Peyer's patch (tissue), 4 donors: ENCODE measurements around the gene TSG101. TPM values are rescaled to one million over a fixed set of nuclear protein-coding genes. Genes with fewer than 3 reads are reported as not detected.

ENCODE experiments used
- DNase-seq, 3 donors: peaks; one replicate each; pipeline ENCODE4 v3.0.0-alpha.2; 2017 to 2019
- H3K27ac ChIP-seq, 4 donors: fragments of 200-600 bp; sonication (generic); one replicate each; pipeline ENCODE4 v1.5.1; 2016 to 2019
- H3K27me3 ChIP-seq, 2 donors: fragments of 200-600 bp; sonication (generic); one replicate each; pipeline ENCODE4 v1.5.1; 2019
- H3K36me3 ChIP-seq, 3 donors: fragments of 200-600 bp; sonication (generic); one replicate each; pipeline ENCODE4 v1.5.1; 2016 to 2019
- H3K4me1 ChIP-seq, 4 donors: fragments of 200-600 bp; sonication (generic); one replicate each; pipeline ENCODE4 v1.5.1; 2016 to 2019
- H3K4me3 ChIP-seq, 4 donors: fragments of 200-600 bp; sonication (generic); 1 replicate in 3 of 4; 2 replicates in 1 of 4; pipeline ENCODE4 v1.5.1; 2016 to 2019; ENCODE audit warnings: mild to moderate bottlenecking in 1 of 4
- H3K9me3 ChIP-seq, 4 donors: fragments of 200-600 bp; sonication (generic); one replicate each; pipeline ENCODE4 v1.5.1; 2016 to 2019; ENCODE audit warnings: mild to moderate bottlenecking in 1 of 4
- CTCF ChIP-seq, 6 experiments: fragments of 450-650 bp in 4 of 6; fragments of 200-600 bp in 2 of 6; sonication (generic) in 1 of 6; IDR thresholded peaks; one replicate each; pipeline ENCODE4 v1.5.1; 2017 to 2019; ENCODE audit warnings: antibody characterized with exemption in 6 of 6, mild to moderate bottlenecking in 3 of 6, moderate library complexity in 1 of 6
- POLR2A ChIP-seq, 2 donors: fragments of 450-650 bp; IDR thresholded peaks; one replicate each; pipeline ENCODE4 v1.5.1; 2017; ENCODE audit warnings: antibody characterized with exemption in 2 of 2, mild to moderate bottlenecking in 2 of 2, moderate library complexity in 2 of 2
- total RNA-seq, 4 donors: library from RNA; depleted of rRNA; stranded (reverse); fragments of >200 nt; gene quantifications; one replicate each; pipeline ENCODE4 v1.1.0, GENCODE V29; 2016

The TSG101 gene
- total RNA-seq, 4 donors from 2014 or later, result 61.8 to 73.5 (median 67.6) TPM

- H3K4me1 ChIP-seq, result peaks cover 0 to 14% (median 0%) of the 10 kb centered on the region in 4 donors
- H3K27me3 ChIP-seq, result no peaks in the 10 kb centered on the region
- H3K27ac ChIP-seq, result no peak overlapping the region
- no peak for DNase-seq
- TF ChIP-seq POLR2A (IDR thresholded peaks at IDR 0.05) (no peak), CTCF (IDR thresholded peaks at IDR 0.05) (no peak)
- H3K9me3 ChIP-seq, result no peaks in the 10 kb centered on the region
- H3K36me3 ChIP-seq, result peaks cover 0 to 13% (median 0%) of the 10 kb centered on the region in 3 donors
- H3K4me3 ChIP-seq, result no peak overlapping the region
Measured at GRCh38 chr11:18521122-18521521, 5.6 kb downstream of the TSG101 start.

- H3K27ac ChIP-seq, result no peak overlapping the region
- TF ChIP-seq POLR2A (IDR thresholded peaks at IDR 0.05) (no peak), CTCF (IDR thresholded peaks at IDR 0.05) (no peak)
- no peaks in the 10 kb centered on the region for H3K27me3 ChIP-seq
- H3K9me3 ChIP-seq, result no peaks in the 10 kb centered on the region
- no peak overlapping the region for H3K4me3 ChIP-seq
- H3K36me3 ChIP-seq, result peaks cover 0 to 87% (median 0%) of the 10 kb centered on the region in 3 donors
- no peaks in the 10 kb centered on the region for H3K4me1 ChIP-seq
- no peak for DNase-seq
Measured at GRCh38 chr11:18502352-18502751, 24.4 kb downstream of the TSG101 start.

GRCh38 chr11:18501629-18502028, 25.1 kb downstream of the TSG101 start:
- no peaks in the 10 kb centered on the region for H3K9me3 ChIP-seq
- H3K4me1 ChIP-seq, result no peaks in the 10 kb centered on the region
- peaks cover 0 to 83% (median 0%) of the 10 kb centered on the region in 3 donors for H3K36me3 ChIP-seq
- H3K4me3 ChIP-seq, result no peak overlapping the region
- H3K27ac ChIP-seq, result no peak overlapping the region
- DNase-seq, result no peak
- H3K27me3 ChIP-seq, result no peaks in the 10 kb centered on the region
- TF ChIP-seq POLR2A (IDR thresholded peaks at IDR 0.05), result no peak
- TF ChIP-seq CTCF (IDR thresholded peaks at IDR 0.05), result no peak

GRCh38 chr11:18498039-18498438, 28.7 kb downstream of the TSG101 start:
- TF ChIP-seq POLR2A (IDR thresholded peaks at IDR 0.05) (no peak), CTCF (IDR thresholded peaks at IDR 0.05) (no peak)
- Histone ChIP-seq H3K27me3 (no peaks in the 10 kb centered on the region), H3K4me1 (no peaks in the 10 kb centered on the region), H3K27ac (no peak overlapping the region), H3K9me3 (no peaks in the 10 kb centered on the region), H3K4me3 (no peak overlapping the region), H3K36me3 (peaks cover 0 to 56% (median 0%) of the 10 kb centered on the region in 3 donors)
- no peak for DNase-seq

- H3K9me3 ChIP-seq, result no peaks in the 10 kb centered on the region
- no peak for TF ChIP-seq POLR2A (IDR thresholded peaks at IDR 0.05)
- no peak for TF ChIP-seq CTCF (IDR thresholded peaks at IDR 0.05)
- H3K4me1 ChIP-seq, result peaks cover 0 to 3% (median 0%) of the 10 kb centered on the region in 4 donors
- H3K36me3 ChIP-seq, result peaks cover 0 to 37% (median 0%) of the 10 kb centered on the region in 3 donors
- H3K27me3 ChIP-seq, result no peaks in the 10 kb centered on the region
- no peak overlapping the region for H3K4me3 ChIP-seq
- peak in 1 of 3 donors; percentile 60 for DNase-seq
- no peak overlapping the region for H3K27ac ChIP-seq
Measured at GRCh38 chr11:18495703-18496102, 31.0 kb downstream of the TSG101 start.

GRCh38 chr11:18495271-18495670, 31.5 kb downstream of the TSG101 start:
- no peaks in the 10 kb centered on the region for H3K27me3 ChIP-seq
- no peak overlapping the region for H3K27ac ChIP-seq
- H3K9me3 ChIP-seq, result no peaks in the 10 kb centered on the region
- TF ChIP-seq POLR2A (IDR thresholded peaks at IDR 0.05) (no peak), CTCF (IDR thresholded peaks at IDR 0.05) (no peak)
- DNase-seq, result no peak
- H3K36me3 ChIP-seq, result peaks cover 0 to 36% (median 0%) of the 10 kb centered on the region in 3 donors
- H3K4me3 ChIP-seq, result no peak overlapping the region
- peaks cover 0 to 5% (median 0%) of the 10 kb centered on the region in 4 donors for H3K4me1 ChIP-seq
